Endothelial cell of umbilical vein (primary cell): ENCODE measurements around the gene TULP1. TPM values are rescaled to one million over a fixed set of nuclear protein-coding genes. Genes with fewer than 3 reads are reported as not detected.

Experiments used
- BruUV-seq: library from RNA; stranded (reverse); fragments of 400-500 nt; replicated peaks from 2 replicates; lab custom pipeline; 2021; lab: Mats Ljungman, UMichigan
- CTCF ChIA-PET: fragments of 300-600, 350-600 bp; sonication (Branson Sonifier 250); formaldehyde crosslinking; loops from one replicate; lab custom pipeline; 2021; ENCODE audit warnings: antibody characterized with exemption, inconsistent platforms; lab: Charles Lee
- POLR2A ChIA-PET: fragments of 300-600, 350-600 bp; sonication (Branson Sonifier 250); formaldehyde crosslinking; loops from one replicate; lab custom pipeline; 2021; ENCODE audit warnings: antibody characterized with exemption, inconsistent platforms; lab: Charles Lee
- DNase-seq: peaks from one replicate; pipeline ENCODE4 v3.0.0-alpha.2; 2011; ENCODE audit warnings: low read depth, low spot score
- FAIRE-seq: peaks from 2 replicates; lab custom pipeline; 2011; peaks lifted over from hg19 to GRCh38; lab: Jason Lieb, UNC
- H2AFZ ChIP-seq: 2 replicates; pipeline ENCODE4 v1.6.0; 2012; ENCODE audit warnings: low read depth, low read length, control low read depth, inconsistent platforms
- H3K27ac ChIP-seq: 2 replicates; pipeline ENCODE4 v1.5.1; 2011; ENCODE audit warnings: low read depth, mild to moderate bottlenecking, control low read depth, low read length, moderate library complexity; ENCODE audit not compliant: insufficient read depth
- H3K27me3 ChIP-seq, 2 experiments: 2 replicates each; pipeline versions ENCODE4 v1.6.0 to v1.6.1; 2011; ENCODE audit warnings: low read length in 2 of 2, mixed read lengths in 1 of 2; ENCODE audit not compliant: control insufficient read depth in 2 of 2, insufficient read depth in 2 of 2
- H3K36me3 ChIP-seq, 2 experiments: 2 replicates in 1 of 2; 3 replicates in 1 of 2; pipeline ENCODE4 v1.5.1; 2011; ENCODE audit warnings: low read length in 2 of 2, mild to moderate bottlenecking in 1 of 2, moderate library complexity in 1 of 2; ENCODE audit not compliant: control insufficient read depth in 2 of 2, insufficient read depth in 2 of 2; ENCODE audit errors: extremely low read depth in 1 of 2
- H3K4me1 ChIP-seq: 3 replicates; pipeline ENCODE4 v1.5.1; 2011; ENCODE audit warnings: mild to moderate bottlenecking, low read length; ENCODE audit not compliant: control insufficient read depth, insufficient read depth; ENCODE audit errors: extremely low read depth
- H3K4me2 ChIP-seq: 2 replicates; pipeline ENCODE4 v1.6.1; 2011; ENCODE audit warnings: low read length, control low read depth, mixed read lengths; ENCODE audit not compliant: insufficient read depth
- H3K4me3 ChIP-seq, 3 experiments: fragments of 200-600 bp in 1 of 3; sonication (generic), shearing (Covaris generic) in 1 of 3; replicated peaks in 1 of 3; 2 replicates each; pipeline ENCODE4 v1.5.1; 2011 to 2016; ENCODE audit warnings: control low read depth in 3 of 3, low read length in 3 of 3, mild to moderate bottlenecking in 2 of 3, inconsistent platforms in 1 of 3, low read depth in 1 of 3, moderate library complexity in 1 of 3; ENCODE audit not compliant: insufficient read depth in 1 of 3
- H3K79me2 ChIP-seq: 2 replicates; pipeline ENCODE4 v1.6.0; 2012; ENCODE audit warnings: low read length, inconsistent platforms; ENCODE audit not compliant: control insufficient read depth, insufficient read depth
- H3K9ac ChIP-seq: replicated peaks from 2 replicates; pipeline ENCODE3; 2011; ENCODE audit warnings: low read length, control low read depth; ENCODE audit not compliant: insufficient read depth; ENCODE audit errors: extremely low read depth
- H3K9me1 ChIP-seq: replicated peaks from 3 replicates; pipeline ENCODE4 v1.6.0; 2011; ENCODE audit warnings: mild to moderate bottlenecking, low read length; ENCODE audit not compliant: control insufficient read depth, insufficient read depth; ENCODE audit errors: extremely low read depth
- H3K9me3 ChIP-seq: replicated peaks from 2 replicates; pipeline ENCODE4 v1.5.1; 2012; ENCODE audit warnings: low read length, inconsistent platforms; ENCODE audit not compliant: control insufficient read depth, insufficient read depth
- H4K20me1 ChIP-seq: replicated peaks from 2 replicates; pipeline ENCODE3; 2011; ENCODE audit warnings: mild to moderate bottlenecking, low read length; ENCODE audit not compliant: control insufficient read depth, insufficient read depth; ENCODE audit errors: extremely low read depth
- EZH2 ChIP-seq: IDR thresholded peaks from 2 replicates; pipeline ENCODE4 v1.6.1; 2012; ENCODE audit warnings: borderline replicate concordance, low read depth, mild to moderate bottlenecking, moderate library complexity, low read length, inconsistent platforms; ENCODE audit not compliant: severe bottlenecking
- FOS ChIP-seq: IDR thresholded peaks from 2 replicates; pipeline ENCODE4 v1.6.1; 2011; ENCODE audit warnings: mild to moderate bottlenecking, low read length, moderate library complexity, borderline replicate concordance; ENCODE audit not compliant: insufficient read depth
- GATA2 ChIP-seq: IDR thresholded peaks from 2 replicates; pipeline ENCODE4 v1.7.0; 2011; ENCODE audit warnings: low read depth, mild to moderate bottlenecking, moderate library complexity, mixed read lengths, low read length; ENCODE audit not compliant: insufficient read length, insufficient read depth
- JUN ChIP-seq: IDR thresholded peaks from 2 replicates; pipeline ENCODE4 v1.6.1; 2011; ENCODE audit warnings: borderline replicate concordance, low read depth; ENCODE audit not compliant: insufficient read length, insufficient read depth
- MYC ChIP-seq: IDR thresholded peaks from one replicate; pipeline ENCODE4 v1.6.1; 2011; ENCODE audit warnings: mild to moderate bottlenecking, low read depth, low read length
- POLR2A ChIP-seq: IDR thresholded peaks from 2 replicates; pipeline ENCODE4 v1.6.1; 2012; ENCODE audit warnings: low read depth, mild to moderate bottlenecking, control low read depth, low read length
- POLR2AphosphoS5 ChIP-seq: IDR thresholded peaks from 2 replicates; pipeline ENCODE4 v1.6.1; 2012; ENCODE audit warnings: low read depth, mild to moderate bottlenecking, control low read depth, low read length, moderate library complexity; ENCODE audit not compliant: insufficient read depth
- dilution Hi-C: fragments of 300-500 bp; cut with MboI; formaldehyde crosslinking; loops from one replicate; pipeline ENCODE4 v1.15.0; 2019; ENCODE audit warnings: low sequenced_read_pairs; ENCODE audit not compliant: extremely low pct_ligation_motif_present
- intact Hi-C: fragments of 100-400 bp; cut with micrococcal nuclease; formaldehyde crosslinking; loops from one replicate; pipeline ENCODE4 v1.10.0; 2022
- polyA plus RNA-seq, 4 experiments: library from polyadenylated mRNA; depleted of rRNA in 3 of 4; stranded (reverse) in 3 of 4; unstranded in 1 of 4; fragments of >200 nt; gene quantifications; 2 replicates each; pipeline versions ENCODE4 v1.2.1 to v1.2.3, GENCODE V29; 2011 to 2012; ENCODE audit warnings: missing spikeins in 1 of 4
- total RNA-seq: library from RNA; stranded (reverse); gene quantifications from 2 replicates; pipeline ENCODE4 v1.2.3, GENCODE V29; 2021
- TF ChIP-seq, protein P1 (sequence below): IDR thresholded peaks from 2 replicates; pipeline ENCODE4 v1.6.1; 2011; ENCODE audit not compliant: insufficient read depth, insufficient read length
- TF ChIP-seq, protein P2 (sequence below), 2 donors: IDR thresholded peaks; 1 replicate in 1 of 2; 2 replicates in 1 of 2; pipeline ENCODE4 v1.5.1; 2011; ENCODE audit warnings: low read length in 2 of 2, mild to moderate bottlenecking in 2 of 2, moderate library complexity in 2 of 2, control low read depth in 1 of 2, inconsistent platforms in 1 of 2, low read depth in 1 of 2; ENCODE audit not compliant: insufficient read depth in 1 of 2; ENCODE audit errors: extremely low read depth in 1 of 2

TULP1 gene
- total and polyA plus RNA-seq, 2 donors (not counting 3 experiments of a cell fraction or from before 2014, with no cell fraction given): not detected

DNA sequence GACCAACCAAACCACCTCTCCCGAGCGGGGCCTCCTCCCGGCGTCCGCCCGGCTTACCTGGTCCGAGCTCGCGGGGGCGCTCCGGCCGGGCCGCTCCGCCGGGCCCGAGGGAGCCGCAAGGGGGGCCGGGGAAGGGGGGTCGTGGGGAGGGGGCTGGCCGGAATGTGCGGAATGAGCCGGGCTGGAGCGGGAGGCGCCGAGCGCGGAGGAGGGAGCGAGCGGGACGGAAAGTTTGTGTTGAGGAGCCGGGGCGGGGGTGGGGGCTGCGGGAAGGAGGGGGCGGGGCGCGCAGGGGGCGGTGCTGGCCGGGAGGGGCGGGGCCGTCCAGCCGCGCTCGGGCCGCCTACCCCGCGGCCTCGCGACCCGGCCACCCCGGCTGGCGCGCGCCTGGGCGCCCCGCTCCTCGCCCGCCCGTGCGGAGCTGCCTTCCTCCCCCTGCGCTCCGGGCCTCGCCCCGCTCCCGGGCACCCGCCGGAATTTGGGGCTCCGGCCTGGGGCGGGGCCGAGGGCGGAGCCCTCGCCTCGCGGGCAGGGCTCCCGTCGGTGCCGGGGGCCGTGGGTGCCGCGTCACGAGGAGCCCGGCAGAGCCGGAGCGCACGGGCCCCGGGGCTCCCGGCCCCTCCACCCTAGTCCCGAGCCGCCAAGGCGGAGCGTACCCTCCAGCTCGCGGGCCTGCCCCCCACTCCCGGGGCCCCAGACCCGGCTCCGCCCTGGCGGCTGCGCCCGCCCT lies 15.7 kb downstream of the TULP1 start, which contains the start of gene TEAD3:
TSS of gene TEAD3 (minus strand) at position 239 of the 730 bp plus-strand sequence.
- H3K9me3 ChIP-seq: no peaks in the 10 kb centered on the region
- peak within 1 kb of the TSS; percentile 30 to 53 (median 40) for H3K4me3 ChIP-seq
- FAIRE-seq (no peak), DNase-seq (no peak)
- ChIA-PET CTCF (interaction anchor here (0.6 to 1.2 kb wide), 5 partner anchors 16 to 456 kb away, joined by 3 to 4 read pairs (median 3); no protein-coding TSS in a partner anchor), POLR2A (no interaction called here)
- peak within 1 kb of the TSS; percentile 22 for H3K9ac ChIP-seq
- dilution Hi-C loops: no loop called here
- H3K36me3 ChIP-seq: no peaks in the 10 kb centered on the region
- peaks cover 4% of the 10 kb centered on the region for H3K4me1 ChIP-seq
- intact Hi-C loops: no loop called here
- H3K79me2 ChIP-seq: no peaks in the 10 kb centered on the region
- TF ChIP-seq POLR2A (no peak), MYC (no peak), GATA2 (no peak), JUN (no peak), POLR2AphosphoS5 (no peak), EZH2 (no peak), FOS (no peak)
- TF ChIP-seq, protein P1, sequence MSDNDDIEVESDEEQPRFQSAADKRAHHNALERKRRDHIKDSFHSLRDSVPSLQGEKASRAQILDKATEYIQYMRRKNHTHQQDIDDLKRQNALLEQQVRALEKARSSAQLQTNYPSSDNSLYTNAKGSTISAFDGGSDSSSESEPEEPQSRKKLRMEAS: no peak
- TF ChIP-seq, protein P2, sequence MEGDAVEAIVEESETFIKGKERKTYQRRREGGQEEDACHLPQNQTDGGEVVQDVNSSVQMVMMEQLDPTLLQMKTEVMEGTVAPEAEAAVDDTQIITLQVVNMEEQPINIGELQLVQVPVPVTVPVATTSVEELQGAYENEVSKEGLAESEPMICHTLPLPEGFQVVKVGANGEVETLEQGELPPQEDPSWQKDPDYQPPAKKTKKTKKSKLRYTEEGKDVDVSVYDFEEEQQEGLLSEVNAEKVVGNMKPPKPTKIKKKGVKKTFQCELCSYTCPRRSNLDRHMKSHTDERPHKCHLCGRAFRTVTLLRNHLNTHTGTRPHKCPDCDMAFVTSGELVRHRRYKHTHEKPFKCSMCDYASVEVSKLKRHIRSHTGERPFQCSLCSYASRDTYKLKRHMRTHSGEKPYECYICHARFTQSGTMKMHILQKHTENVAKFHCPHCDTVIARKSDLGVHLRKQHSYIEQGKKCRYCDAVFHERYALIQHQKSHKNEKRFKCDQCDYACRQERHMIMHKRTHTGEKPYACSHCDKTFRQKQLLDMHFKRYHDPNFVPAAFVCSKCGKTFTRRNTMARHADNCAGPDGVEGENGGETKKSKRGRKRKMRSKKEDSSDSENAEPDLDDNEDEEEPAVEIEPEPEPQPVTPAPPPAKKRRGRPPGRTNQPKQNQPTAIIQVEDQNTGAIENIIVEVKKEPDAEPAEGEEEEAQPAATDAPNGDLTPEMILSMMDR (IDR thresholded peaks at IDR 0.05; ENCODE audit: extremely low read depth in 1 of 2, insufficient read depth in 1 of 2, low read depth in 1 of 2, low read length in 2 of 2): no peak
- H3K4me2 ChIP-seq: peak within 1 kb of the TSS; percentile 43
- peak within 1 kb of the TSS; percentile 50 for H2AFZ ChIP-seq
- H4K20me1 ChIP-seq: no peaks in the 10 kb centered on the region
- no peak within 1 kb of the TSS for H3K27ac ChIP-seq
- BruUV-seq: no TSS peak
- peaks cover 6 to 14% of the 10 kb centered on the region in 2 experiments for H3K27me3 ChIP-seq
- H3K9me1 ChIP-seq: no peaks in the 10 kb centered on the region
